SK-N-MC (cell line): ENCODE results near the gene CLOCK.

Experiments used
- DNase-seq: peaks from one replicate; pipeline ENCODE4 v3.0.0-alpha.2; 2011; ENCODE audit warnings: low read depth, low spot score
- H3K27ac ChIP-seq: fragments of 200-600 bp; sonication (generic); 2 replicates; pipeline ENCODE4 v1.5.1; 2016; ENCODE audit warnings: mixed run types
- H3K36me3 ChIP-seq: fragments of 200-600 bp; sonication (generic); 2 replicates; pipeline ENCODE4 v1.6.1; 2017; ENCODE audit warnings: antibody characterized with exemption, low read length, mixed read lengths; ENCODE audit not compliant: insufficient read depth
- H3K4me3 ChIP-seq: fragments of 200-600 bp; sonication (generic); 2 replicates; pipeline ENCODE4 v1.5.1; 2016
- H3K9ac ChIP-seq: fragments of 200-600 bp; sonication (generic); 2 replicates; pipeline ENCODE4 v1.8.0; 2017; ENCODE audit warnings: mixed run types, mixed read lengths; ENCODE audit not compliant: insufficient read length
- H3K9me3 ChIP-seq: fragments of 200-600 bp; sonication (generic); 2 replicates; pipeline ENCODE4 v1.6.1; 2017; ENCODE audit warnings: low read depth, mild to moderate bottlenecking, antibody characterized with exemption, low read length, moderate library complexity, mixed read lengths
- EZH2 ChIP-seq: fragments of 200-600 bp; sonication (generic); IDR thresholded peaks from one replicate; pipeline ENCODE4 v1.6.1; 2017; ENCODE audit warnings: antibody characterized with exemption
- FOXP2 ChIP-seq: optimal IDR thresholded peaks from 2 replicates; pipeline ENCODE3; 2011; ENCODE audit warnings: mild to moderate bottlenecking, moderate library complexity; ENCODE audit not compliant: insufficient read depth; ENCODE audit errors: extremely low read length, control extremely low read depth
- POLR2AphosphoS5 ChIP-seq: IDR thresholded peaks from 2 replicates; pipeline ENCODE4 v1.6.1; 2012; ENCODE audit warnings: mild to moderate bottlenecking, low read depth, low read length, borderline replicate concordance

The CLOCK gene

GRCh38 chr4:55397520-55398321 is 149.0 kb downstream of the CLOCK start:
- H3K27ac ChIP-seq, result 0 out of 2 replicates have a peak overlapping the region, but pooled peaks have one; percentile 1

GRCh38 chr4:55397126-55397436 is 149.6 kb downstream of the CLOCK start:
- DNase-seq, result no peak
- H3K9ac ChIP-seq, result peak overlapping the region; percentile 85
- H3K4me3 ChIP-seq, result peak overlapping the region; percentile 95
- TF ChIP-seq FOXP2 (no peak), POLR2AphosphoS5 (no peak), EZH2 (no peak)
- peaks cover 11% of the 10 kb centered on the region; the same call in 1 of the 2 replicates for H3K36me3 ChIP-seq
- no peak overlapping the region for H3K27ac ChIP-seq
- no peaks in the 10 kb centered on the region for H3K9me3 ChIP-seq

More at GRCh38 chr4:55397520-55398321, 149.0 kb downstream of the CLOCK start:
- Histone ChIP-seq H3K9me3 (no peaks in the 10 kb centered on the region), H3K36me3 (peaks cover 11% of the 10 kb centered on the region; the same call in 1 of the 2 replicates), H3K9ac (peak overlapping the region; percentile 85), H3K4me3 (peak overlapping the region; percentile 95)
- TF ChIP-seq EZH2 (no peak), FOXP2 (no peak), POLR2AphosphoS5 (no peak)
- no peak for DNase-seq

- Histone ChIP-seq H3K27ac (no peak overlapping the region), H3K9me3 (no peaks in the 10 kb centered on the region), H3K9ac (peak overlapping the region; percentile 85), H3K4me3 (peak overlapping the region; percentile 95), H3K36me3 (peaks cover 11% of the 10 kb centered on the region; the same call in 1 of the 2 replicates)
- TF ChIP-seq POLR2AphosphoS5, result no peak
- DNase-seq, result no peak
These were observed 150.2 kb downstream of the CLOCK start for GRCh38 chr4:55396308-55397125.

- Histone ChIP-seq H3K9me3 (no peaks in the 10 kb centered on the region), H3K27ac (no peak within 1 kb of the TSS), H3K36me3 (peaks cover 9% of the 10 kb centered on the region; the same call in 1 of the 2 replicates), H3K4me3 (peak within 1 kb of the TSS; percentile 95), H3K9ac (peak within 1 kb of the TSS; percentile 85)
- DNase-seq, result no peak
- no peak for TF ChIP-seq EZH2
- TF ChIP-seq FOXP2, result no peak
- peak; percentile 91 for TF ChIP-seq POLR2AphosphoS5
These were observed 151.0 kb downstream of the CLOCK start, which contains the start of gene TMEM165 for GRCh38 chr4:55395529-55396307. Gene TMEM165 (plus strand): TSS chr4:55395957. CDS start chr4:55396190, 233 bp downstream.

- no peaks in the 10 kb centered on the region for H3K9me3 ChIP-seq
- H3K4me3 ChIP-seq, result peak overlapping the region; percentile 95
- no peak for DNase-seq
- TF ChIP-seq POLR2AphosphoS5 (no peak), EZH2 (no peak)
- peak overlapping the region; percentile 3 for H3K9ac ChIP-seq
- peaks cover 8% of the 10 kb centered on the region; the same call in 1 of the 2 replicates for H3K36me3 ChIP-seq
- H3K27ac ChIP-seq, result no peak overlapping the region
These were observed 151.5 kb downstream of the CLOCK start for GRCh38 chr4:55395218-55395528.

GRCh38 chr4:55393461-55394320 is 153.0 kb downstream of the CLOCK start:
- Histone ChIP-seq H3K4me3 (no peak overlapping the region), H3K9me3 (no peaks in the 10 kb centered on the region), H3K9ac (no peak overlapping the region), H3K36me3 (no peaks in the 10 kb centered on the region), H3K27ac (no peak overlapping the region)
- TF ChIP-seq FOXP2, result no peak
- TF ChIP-seq EZH2, result no peak
- no peak for TF ChIP-seq POLR2AphosphoS5
- DNase-seq, result no peak

- no peak for TF ChIP-seq EZH2
- TF ChIP-seq FOXP2, result no peak
- no peak for TF ChIP-seq POLR2AphosphoS5
These were observed 159.9 kb downstream of the CLOCK start for GRCh38 chr4:55386840-55387239.

GRCh38 chr4:55386073-55386472 is 160.6 kb downstream of the CLOCK start:
- Histone ChIP-seq H3K9ac (no peak overlapping the region), H3K27ac (no peak overlapping the region), H3K4me3 (no peak overlapping the region), H3K9me3 (no peaks in the 10 kb centered on the region), H3K36me3 (no peaks in the 10 kb centered on the region)
- no peak for TF ChIP-seq FOXP2
- no peak for TF ChIP-seq POLR2AphosphoS5
- TF ChIP-seq EZH2, result no peak
- no peak for DNase-seq

More at GRCh38 chr4:55386840-55387239, 159.9 kb downstream of the CLOCK start:
- Histone ChIP-seq H3K9me3 (no peaks in the 10 kb centered on the region), H3K9ac (no peak overlapping the region), H3K36me3 (no peaks in the 10 kb centered on the region), H3K27ac (no peak overlapping the region), H3K4me3 (no peak overlapping the region)
- DNase-seq, result no peak
